ENCODE measurements around the gene UHRF1. TPM values are rescaled to one million over a fixed set of nuclear protein-coding genes. Genes with fewer than 3 reads are reported as not detected.

Gene UHRF1
- total RNA-seq, 2 donors from 2014 or later: 4.2 to 10.0 TPM

GRCh38 chr19:5002143-5002542 lies 92.8 kb downstream of the UHRF1 start:
- DNase-seq (no peak), ATAC-seq (peak; percentile 54)
- intact Hi-C loops (cut with DNase I, micrococcal nuclease): no loop called here

GRCh38 chr19:5003781-5004180 lies 94.5 kb downstream of the UHRF1 start:
- intact Hi-C loops (cut with DNase I, micrococcal nuclease): no loop called here
- ATAC-seq: no peak
- DNase-seq: no peak

DNA sequence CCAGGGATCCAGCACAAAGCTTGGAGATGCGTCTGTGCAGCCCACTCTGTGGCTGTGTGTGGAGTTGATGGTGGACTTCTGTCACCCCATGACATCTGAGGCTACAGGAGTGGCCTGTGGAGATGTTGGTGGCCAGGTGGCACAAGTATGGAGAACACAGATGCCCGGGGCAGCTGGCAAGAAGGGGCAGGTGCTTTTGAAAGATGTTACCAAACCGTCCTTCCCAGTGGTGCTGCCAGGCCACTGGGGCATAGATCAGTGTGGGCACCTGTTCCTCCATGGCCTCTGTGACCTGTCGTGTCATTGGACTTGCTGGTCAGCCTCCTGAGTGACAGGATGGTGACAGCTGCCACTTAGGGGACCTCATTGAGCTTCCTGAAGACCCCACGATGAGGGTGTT lies 95.8 kb downstream of the UHRF1 start:
- intact Hi-C loops (cut with DNase I, micrococcal nuclease): no loop called here
- DNase-seq (no peak), ATAC-seq (no peak)

GRCh38 chr19:5006201-5006600 lies 96.9 kb downstream of the UHRF1 start:
- intact Hi-C loops (cut with DNase I, micrococcal nuclease): no loop called here
- no peak for DNase-seq
- ATAC-seq: no peak

DNA sequence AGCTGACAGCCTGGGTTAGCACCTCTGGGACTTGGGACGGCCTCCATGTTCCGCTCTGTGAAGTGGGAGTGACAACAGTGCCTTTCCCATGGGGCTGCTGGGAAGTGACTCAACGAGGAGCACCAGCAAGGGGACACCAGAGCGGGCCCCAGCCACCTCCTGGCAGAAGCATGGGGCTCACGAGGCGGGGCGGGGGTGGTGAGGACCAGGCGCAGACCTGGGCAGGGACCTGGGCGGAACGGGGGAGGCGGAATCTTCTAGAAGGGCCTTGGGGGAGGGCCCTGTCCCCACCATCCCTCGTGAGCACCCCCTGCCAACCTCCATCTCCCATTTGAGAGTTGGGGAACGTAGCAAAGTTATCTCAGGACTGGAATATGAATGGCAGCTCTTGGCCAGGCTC lies 97.5 kb downstream of the UHRF1 start:
- DNase-seq: no peak
- no peak for ATAC-seq
- intact Hi-C loops (cut with DNase I, micrococcal nuclease): no loop called here

Small RNA genes lying within 50 kb of the gene (microRNA-seq; reads per million reads assigned to microRNA genes)
- gene MIR4747: 0 reads per million in 2 donors

Other genes with a start within 250 kb of the UHRF1 start
- gene MYDGF, start 239.2 kb upstream of the UHRF1 start, total RNA-seq: 10 to 100 TPM; 75.5 to 96.0 TPM
- 10 to 100 TPM; 59.9 to 72.8 TPM for gene DPP9, start 185.7 kb upstream of the UHRF1 start, total RNA-seq
- 10 to 100 TPM; 10.9 to 11.2 TPM for gene FEM1A, start 117.8 kb upstream of the UHRF1 start, total RNA-seq
- 10 to 100 TPM; 22.4 to 40.5 TPM for gene TICAM1, start 77.8 kb upstream of the UHRF1 start, total RNA-seq
- 100 to 1,000 TPM; 121 to 152 TPM for gene PLIN3, start 41.8 kb upstream of the UHRF1 start, total RNA-seq
- under 1 TPM; 0.21 to 0.42 TPM for gene ARRDC5, start 6.6 kb upstream of the UHRF1 start, total RNA-seq
- 10 to 100 TPM; 43.9 to 46.2 TPM for gene KDM4B, start 59.6 kb downstream of the UHRF1 start, total RNA-seq

Data from left colon (tissue), 2 donors.